H1 (cell line): ENCODE measurements around the gene CABP2.

Source experiments
- NRF1 ChIP-seq: IDR thresholded peaks from 2 replicates; pipeline ENCODE4 v1.6.1; 2011; ENCODE audit warnings: mild to moderate bottlenecking, low read depth, low read length, improper control_type of control experiment
- POLR2AphosphoS5 ChIP-seq: IDR thresholded peaks from 2 replicates; pipeline ENCODE4 v1.6.1; 2011; ENCODE audit warnings: low read depth, low read length
- RFX5 ChIP-seq: IDR thresholded peaks from 2 replicates; pipeline ENCODE4 v1.6.1; 2011; ENCODE audit warnings: low read depth, low read length, improper control_type of control experiment, borderline replicate concordance
- RXRA ChIP-seq: IDR thresholded peaks from 2 replicates; pipeline ENCODE4 v1.6.1; 2011; ENCODE audit warnings: low read depth, mild to moderate bottlenecking, low read length, moderate library complexity; ENCODE audit not compliant: insufficient read depth
- TF ChIP-seq, protein P1 (sequence below), 3 experiments: IDR thresholded peaks; 1 replicate in 2 of 3; 2 replicates in 1 of 3; pipeline versions ENCODE4 v1.5.1 to v1.6.1; 2011; ENCODE audit warnings: low read length in 3 of 3, mild to moderate bottlenecking in 3 of 3, inconsistent platforms in 2 of 3, low read depth in 1 of 3, moderate library complexity in 1 of 3; ENCODE audit not compliant: insufficient read depth in 1 of 3; ENCODE audit errors: control extremely low read depth in 1 of 3

GRCh38 chr11:67543585-67543984 lies 20.3 kb upstream of the CABP2 start:
- TF ChIP-seq, protein P1, sequence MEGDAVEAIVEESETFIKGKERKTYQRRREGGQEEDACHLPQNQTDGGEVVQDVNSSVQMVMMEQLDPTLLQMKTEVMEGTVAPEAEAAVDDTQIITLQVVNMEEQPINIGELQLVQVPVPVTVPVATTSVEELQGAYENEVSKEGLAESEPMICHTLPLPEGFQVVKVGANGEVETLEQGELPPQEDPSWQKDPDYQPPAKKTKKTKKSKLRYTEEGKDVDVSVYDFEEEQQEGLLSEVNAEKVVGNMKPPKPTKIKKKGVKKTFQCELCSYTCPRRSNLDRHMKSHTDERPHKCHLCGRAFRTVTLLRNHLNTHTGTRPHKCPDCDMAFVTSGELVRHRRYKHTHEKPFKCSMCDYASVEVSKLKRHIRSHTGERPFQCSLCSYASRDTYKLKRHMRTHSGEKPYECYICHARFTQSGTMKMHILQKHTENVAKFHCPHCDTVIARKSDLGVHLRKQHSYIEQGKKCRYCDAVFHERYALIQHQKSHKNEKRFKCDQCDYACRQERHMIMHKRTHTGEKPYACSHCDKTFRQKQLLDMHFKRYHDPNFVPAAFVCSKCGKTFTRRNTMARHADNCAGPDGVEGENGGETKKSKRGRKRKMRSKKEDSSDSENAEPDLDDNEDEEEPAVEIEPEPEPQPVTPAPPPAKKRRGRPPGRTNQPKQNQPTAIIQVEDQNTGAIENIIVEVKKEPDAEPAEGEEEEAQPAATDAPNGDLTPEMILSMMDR (IDR thresholded peaks at IDR 0.05; ENCODE audit: control extremely low read depth in 1 of 3, insufficient read depth in 1 of 3, low read depth in 1 of 3, low read length in 3 of 3) = no peak
- no peak for TF ChIP-seq POLR2AphosphoS5
- TF ChIP-seq NRF1 = no peak
- TF ChIP-seq RXRA = no peak
- no peak for TF ChIP-seq RFX5
